B cell (primary cell): Measurements from ENCODE around the gene PYCR2. TPM values are rescaled to one million over a fixed set of nuclear protein-coding genes. Genes with fewer than 3 reads are reported as not detected.

ENCODE experiments used
- ATAC-seq: fragments of 200-7000 bp; cut with Tn5 transposase; one replicate; pipeline ENCODE4 v1.10.0; 2021; ENCODE audit warnings: low read depth, mild to moderate bottlenecking, moderate number of reproducible peaks, moderate library complexity
- CTCF ChIA-PET: fragments of 350-600 bp; sonication (Branson Sonifier 250); formaldehyde crosslinking; loops from one replicate; lab custom pipeline; 2021; ENCODE audit warnings: antibody characterized with exemption, inconsistent platforms; lab: Charles Lee
- POLR2A ChIA-PET: fragments of 350-600 bp; sonication (Branson Sonifier 250); formaldehyde crosslinking; loops from one replicate; lab custom pipeline; 2021; ENCODE audit warnings: antibody characterized with exemption; lab: Charles Lee
- DNase-seq: peaks from one replicate; pipeline ENCODE4 v3.0.0; 2013
- H2AFZ ChIP-seq: 2 replicates; pipeline ENCODE4 v1.6.1; 2012; ENCODE audit warnings: mild to moderate bottlenecking, low read depth, low read length; ENCODE audit not compliant: insufficient read depth, poor library complexity, severe bottlenecking
- H3K27ac ChIP-seq, 2 donors: 1 replicate in 1 of 2; 2 replicates in 1 of 2; pipeline ENCODE4 v1.5.1; 2012 to 2013; ENCODE audit warnings: low read length in 2 of 2, mild to moderate bottlenecking in 2 of 2, moderate library complexity in 1 of 2
- H3K27me3 ChIP-seq, 4 experiments: fragments of 200-600 bp in 1 of 4; sonication (generic) in 1 of 4; replicated peaks in 1 of 4; 1 replicate in 2 of 4; 2 replicates in 2 of 4; pipeline versions ENCODE4 v1.6.1 to v1.7.0; 2013 to 2016; ENCODE audit warnings: low read length in 3 of 4, mild to moderate bottlenecking in 2 of 4, mixed read lengths in 1 of 4, moderate library complexity in 1 of 4; ENCODE audit not compliant: insufficient read depth in 4 of 4, control insufficient read depth in 3 of 4; ENCODE audit errors: control extremely low read depth in 1 of 4
- H3K36me3 ChIP-seq, 2 experiments: replicated peaks in 1 of 2; 1 replicate in 1 of 2; 2 replicates in 1 of 2; pipeline versions ENCODE4 v1.6.1 to v1.7.1; 2013; ENCODE audit warnings: low read length in 1 of 2; ENCODE audit not compliant: insufficient read depth in 2 of 2, control insufficient read depth in 1 of 2; ENCODE audit errors: control extremely low read depth in 1 of 2, extremely low read depth in 1 of 2
- H3K4me1 ChIP-seq, 2 donors: fragments of 200-600 bp in 1 of 2; sonication (generic) in 1 of 2; 1 replicate in 1 of 2; 2 replicates in 1 of 2; pipeline versions ENCODE4 v1.5.1 to v1.6.1; 2013 to 2017; ENCODE audit warnings: low read length in 2 of 2; ENCODE audit not compliant: control insufficient read depth in 2 of 2, insufficient read depth in 2 of 2
- H3K4me2 ChIP-seq: replicated peaks from 2 replicates; pipeline ENCODE3; 2012; ENCODE audit warnings: mild to moderate bottlenecking, low read depth, low read length; ENCODE audit not compliant: poor library complexity, severe bottlenecking
- H3K4me3 ChIP-seq, 5 experiments: fragments of 200-600 bp in 1 of 5; sonication (generic) in 1 of 5; 1 replicate in 3 of 5; 2 replicates in 2 of 5; pipeline versions ENCODE4 v1.5.1 to v1.7.0; 2011 to 2016; ENCODE audit warnings: low read length in 4 of 5, mild to moderate bottlenecking in 4 of 5, low read depth in 2 of 5, control low read depth in 1 of 5, moderate library complexity in 1 of 5; ENCODE audit not compliant: insufficient read depth in 1 of 5; ENCODE audit errors: control extremely low read depth in 1 of 5, extremely low read depth in 1 of 5
- H3K79me2 ChIP-seq: fragments of 200-600 bp; sonication (generic); one replicate; pipeline ENCODE4 v1.6.0; 2016; ENCODE audit warnings: low read length; ENCODE audit not compliant: control insufficient read depth, insufficient read depth
- H3K9ac ChIP-seq: fragments of 200-600 bp; sonication (generic); 2 replicates; pipeline ENCODE4 v1.6.1; 2017; ENCODE audit warnings: mild to moderate bottlenecking, low read length, moderate library complexity
- H3K9me3 ChIP-seq, 3 donors: one replicate each; pipeline versions ENCODE4 v1.6.1 to v1.7.1; 2013; ENCODE audit warnings: low read length in 2 of 3; ENCODE audit not compliant: control insufficient read depth in 2 of 3, insufficient read depth in 1 of 3; ENCODE audit errors: control extremely low read depth in 1 of 3
- H4K20me1 ChIP-seq: 2 replicates; pipeline ENCODE4 v1.6.0; 2012; ENCODE audit warnings: mild to moderate bottlenecking, low read length; ENCODE audit not compliant: insufficient read depth, control insufficient read depth, poor library complexity, severe bottlenecking
- H3K27ac Mint-ChIP-seq: one replicate; pipeline ENCODE4 v1.8.0; 2021; ENCODE audit warnings: mixed read lengths
- H3K27me3 Mint-ChIP-seq: one replicate; pipeline ENCODE4 v1.8.0; 2021; ENCODE audit warnings: mixed read lengths
- H3K4me1 Mint-ChIP-seq: one replicate; pipeline ENCODE4 v1.8.0; 2021; ENCODE audit warnings: mixed read lengths
- H3K4me3 Mint-ChIP-seq: one replicate; pipeline ENCODE4 v1.8.0; 2021; ENCODE audit warnings: mixed read lengths
- H3K9me3 Mint-ChIP-seq: one replicate; pipeline ENCODE4 v1.8.0; 2022; ENCODE audit warnings: mixed read lengths; ENCODE audit not compliant: insufficient read depth
- CTCF ChIP-seq: fragments of 200-600 bp; IDR thresholded peaks from one replicate; pipeline ENCODE4 v1.8.0; 2022; ENCODE audit warnings: antibody characterized with exemption, mild to moderate bottlenecking
- EZH2 ChIP-seq: IDR thresholded peaks from 2 replicates; pipeline ENCODE4 v1.6.1; 2012; ENCODE audit warnings: borderline replicate concordance, low read depth, mild to moderate bottlenecking, moderate library complexity, low read length; ENCODE audit not compliant: insufficient read depth, poor library complexity, severe bottlenecking
- WGBS: methylation state at CpG from one replicate; pipeline ENCODE4 v1.1.5; 2013; ENCODE audit warnings: missing lambda C conversion rate; ENCODE audit not compliant: insufficient coverage; 5-methylcytosine and 5-hydroxymethylcytosine counted together
- intact Hi-C: fragments of 100-400 bp; cut with micrococcal nuclease; formaldehyde crosslinking; loops from one replicate; pipeline ENCODE4 v1.10.0; 2022
- polyA plus RNA-seq: library from polyadenylated mRNA; depleted of rRNA; stranded (reverse); fragments of >200 nt; gene quantifications from 2 replicates; pipeline ENCODE4 v1.2.3, GENCODE V29; 2012
- total RNA-seq, 2 donors: library from RNA; stranded (reverse); fragments of 120-200 nt in 1 of 2; gene quantifications; 1 replicate in 1 of 2; 2 replicates in 1 of 2; pipeline versions ENCODE4 v1.2.3 to v1.2.4, GENCODE V29; 2013 to 2022

Gene PYCR2
- total and polyA plus RNA-seq, 2 donors (not counting 1 experiment from before 2014, with no cell fraction given) = 113 to 134 TPM

- Histone ChIP-seq H3K36me3 (peaks cover 1 to 82% of the 10 kb centered on the region in 2 experiments), H3K27ac (no peak overlapping the region), H3K79me2 (peaks cover 30% of the 10 kb centered on the region), H3K4me1 (peaks cover under 1 to 3% of the 10 kb centered on the region in 2 donors), H3K4me2 (no peak overlapping the region), H4K20me1 (peaks cover 60% of the 10 kb centered on the region), H2AFZ (no peak overlapping the region), H3K27me3 (no peaks in the 10 kb centered on the region), H3K4me3 (no peak overlapping the region), H3K9ac (no peak overlapping the region), H3K9me3 (no peaks in the 10 kb centered on the region)
- Mint-ChIP-seq H3K27me3 (no peaks in the 10 kb centered on the region), H3K4me3 (no peak overlapping the region), H3K9me3 (no peaks in the 10 kb centered on the region), H3K27ac (no peak overlapping the region), H3K4me1 (peaks cover 10% of the 10 kb centered on the region)
- TF ChIP-seq CTCF (no peak), EZH2 (no peak)
- DNase-seq = no peak
- intact Hi-C loops = no loop called here
- ChIA-PET CTCF (no interaction called here), POLR2A (no interaction called here)
- no peak for ATAC-seq
- 98% methylated on average over 10 of the region's 10 CpGs for WGBS
Measured at GRCh38 chr1:225873281-225873850, 50.7 kb downstream of the PYCR2 start.

GRCh38 chr1:225872075-225872430 is 52.0 kb downstream of the PYCR2 start:
- Histone ChIP-seq H3K79me2 (peaks cover 18% of the 10 kb centered on the region), H3K4me3 (no peak overlapping the region), H3K4me2 (no peak overlapping the region), H3K36me3 (peaks cover 1 to 81% of the 10 kb centered on the region in 2 experiments), H3K9me3 (no peaks in the 10 kb centered on the region), H2AFZ (no peak overlapping the region), H3K4me1 (peaks cover 0 to under 1% of the 10 kb centered on the region in 2 donors), H4K20me1 (peaks cover 47% of the 10 kb centered on the region), H3K9ac (no peak overlapping the region), H3K27me3 (no peaks in the 10 kb centered on the region), H3K27ac (no peak overlapping the region)
- no peak overlapping the region for H3K4me3 Mint-ChIP-seq
- H3K27ac Mint-ChIP-seq = no peak overlapping the region
- ATAC-seq = no peak
- peaks cover 3% of the 10 kb centered on the region for H3K4me1 Mint-ChIP-seq
- intact Hi-C loops = no loop called here
- no peak for DNase-seq
- H3K27me3 Mint-ChIP-seq = no peaks in the 10 kb centered on the region
- ChIA-PET POLR2A (no interaction called here), CTCF (interaction anchor here (1.0 to 1.5 kb wide), 3 partner anchors 9 to 23 kb away, joined by 3 to 4 read pairs (median 3); no protein-coding TSS in a partner anchor)
- TF ChIP-seq CTCF (no peak), EZH2 (no peak)
- WGBS = no CpG with 5 or more reads among the region's 3 CpGs
- H3K9me3 Mint-ChIP-seq = no peaks in the 10 kb centered on the region
